H9 (cell line): ENCODE results near the gene ASTN1. TPM values are rescaled to one million over a fixed set of nuclear protein-coding genes. Genes with fewer than 3 reads are reported as not detected.

Experiments
- DNase-seq: peaks from one replicate; pipeline ENCODE4 v3.0.0-alpha.2; 2017
- H2AFZ ChIP-seq: one replicate; pipeline ENCODE4 v1.6.1; 2013; ENCODE audit warnings: mild to moderate bottlenecking, low read length, control low read depth, moderate library complexity
- H2AK5ac ChIP-seq: 2 replicates; pipeline ENCODE4 v1.6.1; 2013; ENCODE audit warnings: low read length, control low read depth, mixed read lengths; ENCODE audit not compliant: insufficient read length
- H2BK120ac ChIP-seq: one replicate; pipeline ENCODE4 v1.6.1; 2013; ENCODE audit warnings: low read depth, mild to moderate bottlenecking, low read length, control low read depth, inconsistent platforms; ENCODE audit not compliant: poor library complexity, severe bottlenecking
- H2BK12ac ChIP-seq: 2 replicates; pipeline ENCODE4 v1.6.1; 2013; ENCODE audit warnings: low read length, control low read depth, mixed read lengths, low read depth; ENCODE audit not compliant: insufficient read length
- H2BK15ac ChIP-seq: 2 replicates; pipeline ENCODE4 v1.6.1; 2013; ENCODE audit warnings: low read depth, low read length, control low read depth
- H2BK20ac ChIP-seq: one replicate; pipeline ENCODE4 v1.6.1; 2013; ENCODE audit warnings: low read depth, mild to moderate bottlenecking, low read length, control low read depth, inconsistent platforms; ENCODE audit not compliant: poor library complexity, severe bottlenecking
- H2BK5ac ChIP-seq: 2 replicates; pipeline ENCODE4 v1.6.1; 2013; ENCODE audit warnings: low read length, control low read depth, mixed read lengths; ENCODE audit not compliant: insufficient read length
- H3K14ac ChIP-seq: 2 replicates; pipeline ENCODE4 v1.6.1; 2013; ENCODE audit warnings: low read length, control low read depth; ENCODE audit not compliant: insufficient read depth
- H3K18ac ChIP-seq: 2 replicates; pipeline ENCODE4 v1.6.1; 2013; ENCODE audit warnings: low read depth, mild to moderate bottlenecking, mixed read lengths, low read length, control low read depth; ENCODE audit not compliant: insufficient read length
- H3K23ac ChIP-seq: 2 replicates; pipeline ENCODE4 v1.6.1; 2013; ENCODE audit warnings: low read length, control low read depth, mixed read lengths, low read depth; ENCODE audit not compliant: insufficient read length
- H3K23me2 ChIP-seq: 2 replicates; pipeline ENCODE4 v1.6.1; 2013; ENCODE audit warnings: low read depth, mild to moderate bottlenecking, mixed read lengths, low read length, control low read depth; ENCODE audit not compliant: insufficient read length, poor library complexity, severe bottlenecking
- H3K27ac ChIP-seq: 2 replicates; pipeline ENCODE4 v1.5.1; 2013; ENCODE audit warnings: low read length, control low read depth, mixed read lengths, low read depth; ENCODE audit not compliant: insufficient read length
- H3K27me3 ChIP-seq: 2 replicates; pipeline ENCODE4 v1.6.1; 2013; ENCODE audit warnings: low read length, control low read depth, inconsistent platforms; ENCODE audit not compliant: insufficient read depth
- H3K4ac ChIP-seq: 2 replicates; pipeline ENCODE4 v1.6.1; 2013; ENCODE audit warnings: low read depth, mild to moderate bottlenecking, control low read depth, inconsistent platforms, low read length, moderate library complexity
- H3K4me1 ChIP-seq: 2 replicates; pipeline ENCODE4 v1.6.1; 2013; ENCODE audit warnings: low read length, control low read depth, inconsistent platforms; ENCODE audit not compliant: insufficient read depth
- H3K4me2 ChIP-seq: 2 replicates; pipeline ENCODE4 v1.6.1; 2013; ENCODE audit warnings: low read length, control low read depth, mixed read lengths; ENCODE audit not compliant: insufficient read length, insufficient read depth
- H3K56ac ChIP-seq: 2 replicates; pipeline ENCODE4 v1.6.1; 2013; ENCODE audit warnings: low read depth, mild to moderate bottlenecking, mixed read lengths, low read length, control low read depth; ENCODE audit not compliant: insufficient read length
- H3K79me1 ChIP-seq: 2 replicates; pipeline ENCODE4 v1.6.1; 2013; ENCODE audit warnings: low read depth, mild to moderate bottlenecking, moderate library complexity, low read length, control low read depth, inconsistent platforms; ENCODE audit not compliant: insufficient read depth, poor library complexity, severe bottlenecking
- H3K79me2 ChIP-seq: 2 replicates; pipeline ENCODE4 v1.6.1; 2013; ENCODE audit warnings: low read length, control low read depth, inconsistent platforms; ENCODE audit not compliant: insufficient read depth
- H3K9ac ChIP-seq: 2 replicates; pipeline ENCODE4 v1.6.1; 2013; ENCODE audit warnings: low read length, control low read depth, mixed read lengths; ENCODE audit not compliant: insufficient read length; ENCODE audit errors: extremely low read depth
- H3K9me3 ChIP-seq: one replicate; pipeline ENCODE4 v1.6.1; 2013; ENCODE audit warnings: low read depth, low read length, inconsistent platforms; ENCODE audit not compliant: control insufficient read depth
- H3T11ph ChIP-seq: one replicate; pipeline ENCODE4 v1.6.1; 2013; ENCODE audit warnings: mild to moderate bottlenecking, low read length, control low read depth, inconsistent platforms
- H4K20me1 ChIP-seq: one replicate; pipeline ENCODE4 v1.6.1; 2013; ENCODE audit not compliant: control insufficient read depth, insufficient read length, insufficient read depth
- H4K5ac ChIP-seq: 2 replicates; pipeline ENCODE4 v1.6.1; 2013; ENCODE audit warnings: low read depth, mild to moderate bottlenecking, mixed read lengths, low read length, control low read depth; ENCODE audit not compliant: insufficient read length
- H4K8ac ChIP-seq: replicated peaks from 2 replicates; pipeline ENCODE4 v1.6.1; 2013; ENCODE audit warnings: low read length, control low read depth, mixed read lengths, low read depth; ENCODE audit not compliant: insufficient read length
- H4K91ac ChIP-seq: 2 replicates; pipeline ENCODE4 v1.6.1; 2013; ENCODE audit warnings: low read depth, mild to moderate bottlenecking, moderate library complexity, mixed read lengths, low read length, control low read depth; ENCODE audit not compliant: insufficient read length
- H3K27ac Mint-ChIP-seq, 3 experiments: 2 replicates in 2 of 3; 3 replicates in 1 of 3; pipeline ENCODE4 v1.8.0; 2020 to 2021; ENCODE audit warnings: mixed read lengths in 3 of 3, mild to moderate bottlenecking in 1 of 3, moderate library complexity in 1 of 3
- H3K27me3 Mint-ChIP-seq: 2 replicates; pipeline ENCODE4 v1.8.0; 2021; ENCODE audit warnings: low read depth, mild to moderate bottlenecking, moderate library complexity, mixed read lengths
- H3K36me3 Mint-ChIP-seq, 3 experiments: 2 replicates in 2 of 3; 3 replicates in 1 of 3; pipeline ENCODE4 v1.8.0; 2020 to 2021; ENCODE audit warnings: low read depth in 3 of 3, mixed read lengths in 3 of 3; ENCODE audit not compliant: insufficient read depth in 1 of 3
- H3K4me1 Mint-ChIP-seq, 2 experiments: 2 replicates each; pipeline ENCODE4 v1.8.0; 2020; ENCODE audit warnings: mixed read lengths in 2 of 2
- H3K4me3 Mint-ChIP-seq, 2 experiments: 2 replicates in 1 of 2; 3 replicates in 1 of 2; pipeline ENCODE4 v1.8.0; 2020 to 2021; ENCODE audit warnings: mild to moderate bottlenecking in 2 of 2, mixed read lengths in 2 of 2, moderate library complexity in 1 of 2
- H3K9me3 Mint-ChIP-seq, 2 experiments: 2 replicates in 1 of 2; 3 replicates in 1 of 2; pipeline ENCODE4 v1.8.0; 2020; ENCODE audit warnings: mild to moderate bottlenecking in 2 of 2, mixed read lengths in 2 of 2, moderate library complexity in 1 of 2
- total RNA-seq: library from RNA; stranded (reverse); gene quantifications from 2 replicates; pipeline ENCODE4 v1.2.1, GENCODE V29; 2021
- TF ChIP-seq, protein P1 (sequence below): fragments of 200-600 bp; sonication (generic); conservative IDR thresholded peaks from 3 replicates; pipeline ENCODE4 v1.8.0; 2021; ENCODE audit warnings: antibody characterized with exemption, mild to moderate bottlenecking

Gene ASTN1
- total RNA-seq, 1 experiment from 2014 or later: 0.98 TPM

DNA sequence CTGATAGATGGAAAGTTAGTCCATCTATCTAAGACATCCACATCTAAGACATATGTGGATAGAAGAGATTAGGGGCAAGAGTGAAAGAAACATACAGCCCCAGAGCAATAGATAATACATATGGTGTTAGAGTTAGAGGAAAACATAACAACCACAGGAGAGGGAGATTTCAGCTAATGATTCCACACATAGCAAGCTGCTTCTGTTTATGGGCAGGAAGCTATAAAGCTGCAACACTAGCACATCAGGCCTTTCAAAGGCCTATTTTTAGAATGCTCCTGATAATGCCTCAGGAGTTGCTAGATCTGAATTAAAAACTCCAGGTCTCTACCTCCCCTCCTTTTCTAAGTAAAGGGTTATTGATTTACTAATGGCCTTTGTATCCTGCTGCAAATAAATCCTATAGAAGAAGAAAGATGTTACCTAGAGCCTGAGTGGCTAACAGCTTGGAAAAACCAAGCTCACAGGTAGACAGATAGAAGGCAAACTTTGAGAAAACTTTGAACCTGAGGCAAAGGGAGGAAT is 42.4 kb upstream of the ASTN1 start:
- Histone ChIP-seq H3K79me1 (no peaks in the 10 kb centered on the region), H3K14ac (no peak overlapping the region), H4K8ac (no peak overlapping the region), H2BK120ac (no peak overlapping the region), H3K4me1 (no peaks in the 10 kb centered on the region), H3K56ac (no peak overlapping the region), H2BK5ac (no peak overlapping the region), H3K18ac (no peak overlapping the region), H2BK15ac (no peak overlapping the region), H3K23me2 (no peaks in the 10 kb centered on the region), H2BK12ac (no peak overlapping the region), H3T11ph (no peak overlapping the region), H3K9ac (no peak overlapping the region), H2AFZ (no peak overlapping the region), H3K79me2 (no peaks in the 10 kb centered on the region), H3K23ac (no peak overlapping the region), H3K9me3 (no peaks in the 10 kb centered on the region), H2AK5ac (no peak overlapping the region), H3K4me2 (no peak overlapping the region), H3K4ac (no peak overlapping the region), H4K5ac (no peak overlapping the region), H4K91ac (no peak overlapping the region), H4K20me1 (no peaks in the 10 kb centered on the region), H2BK20ac (no peak overlapping the region), H3K27ac (no peak overlapping the region), H3K27me3 (peaks cover 14% of the 10 kb centered on the region; the same call in 1 of the 2 replicates)
- no peak for DNase-seq
- Mint-ChIP-seq H3K4me1 (no peaks in the 10 kb centered on the region), H3K36me3 (no peaks in the 10 kb centered on the region), H3K27ac (no peak overlapping the region; a peak in 1 of 7 replicates), H3K4me3 (no peak overlapping the region), H3K9me3 (no peaks in the 10 kb centered on the region), H3K27me3 (peaks cover 57% of the 10 kb centered on the region)
- TF ChIP-seq, protein P1, sequence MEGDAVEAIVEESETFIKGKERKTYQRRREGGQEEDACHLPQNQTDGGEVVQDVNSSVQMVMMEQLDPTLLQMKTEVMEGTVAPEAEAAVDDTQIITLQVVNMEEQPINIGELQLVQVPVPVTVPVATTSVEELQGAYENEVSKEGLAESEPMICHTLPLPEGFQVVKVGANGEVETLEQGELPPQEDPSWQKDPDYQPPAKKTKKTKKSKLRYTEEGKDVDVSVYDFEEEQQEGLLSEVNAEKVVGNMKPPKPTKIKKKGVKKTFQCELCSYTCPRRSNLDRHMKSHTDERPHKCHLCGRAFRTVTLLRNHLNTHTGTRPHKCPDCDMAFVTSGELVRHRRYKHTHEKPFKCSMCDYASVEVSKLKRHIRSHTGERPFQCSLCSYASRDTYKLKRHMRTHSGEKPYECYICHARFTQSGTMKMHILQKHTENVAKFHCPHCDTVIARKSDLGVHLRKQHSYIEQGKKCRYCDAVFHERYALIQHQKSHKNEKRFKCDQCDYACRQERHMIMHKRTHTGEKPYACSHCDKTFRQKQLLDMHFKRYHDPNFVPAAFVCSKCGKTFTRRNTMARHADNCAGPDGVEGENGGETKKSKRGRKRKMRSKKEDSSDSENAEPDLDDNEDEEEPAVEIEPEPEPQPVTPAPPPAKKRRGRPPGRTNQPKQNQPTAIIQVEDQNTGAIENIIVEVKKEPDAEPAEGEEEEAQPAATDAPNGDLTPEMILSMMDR: no peak
